GM19455 (cell line): Measurements from ENCODE around the gene PIK3CB.
"Not testable (repeated sequence)": the region's sequence is repeated elsewhere in the genome, so short reads cannot be mapped to it uniquely, and the experiment has no call there.

Experiments
- ATAC-seq: cut with Tn5 transposase; IDR thresholded peaks from one replicate; pipeline ENCODE4 v1.9.1; 2021; ENCODE audit not compliant: unreplicated experiment

Gene PIK3CB

DNA sequence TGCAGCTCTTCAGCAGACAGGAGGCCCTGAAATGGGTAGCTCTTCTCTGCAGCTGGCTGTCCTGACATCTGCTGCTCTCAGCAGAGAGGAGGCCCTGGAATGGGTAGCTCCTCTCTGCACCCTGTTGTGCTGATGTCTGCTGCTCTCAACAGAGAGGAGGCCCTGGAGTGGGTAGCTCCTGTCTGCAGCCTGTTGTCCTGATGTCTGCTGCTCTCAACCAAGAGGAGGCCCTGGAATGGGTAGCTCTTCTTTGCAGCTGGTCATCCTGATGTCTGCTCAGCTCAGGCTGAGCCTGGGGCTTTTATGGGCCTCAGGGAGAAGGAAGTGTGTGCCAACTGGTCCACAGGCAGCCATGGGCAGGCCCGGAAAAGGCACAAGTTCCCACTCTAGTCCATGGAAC is 66.6 kb downstream of the PIK3CB start:
- no peak for ATAC-seq

GRCh38 chr3:138767498-138768104 is 67.1 kb downstream of the PIK3CB start:
- no peak for ATAC-seq

GRCh38 chr3:138761002-138761401 is 73.7 kb downstream of the PIK3CB start:
- no peak for ATAC-seq

- no peak for ATAC-seq
Observed at GRCh38 chr3:138748190-138748589, 86.5 kb downstream of the PIK3CB start.

DNA sequence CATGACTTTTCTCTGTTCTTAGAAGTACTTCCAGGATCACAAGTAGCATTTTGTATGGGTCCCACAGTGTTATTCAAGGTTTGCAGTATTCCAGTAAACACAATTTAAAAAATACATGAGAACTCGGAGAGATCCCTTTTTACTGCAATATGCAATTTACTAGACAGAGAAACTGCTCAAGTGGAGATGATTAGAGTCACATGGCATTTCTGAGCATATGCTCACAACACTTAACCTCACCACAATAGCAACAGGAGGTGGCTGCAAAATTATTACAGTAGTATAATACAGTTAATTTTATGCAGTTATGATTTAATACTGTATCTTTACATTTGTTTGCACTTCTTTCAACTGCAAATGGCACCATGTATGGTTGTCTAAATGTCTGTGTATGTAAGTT is 87.5 kb downstream of the PIK3CB start:
- no peak for ATAC-seq

GRCh38 chr3:138740072-138740471 is 94.7 kb downstream of the PIK3CB start:
- ATAC-seq = no peak

GRCh38 chr3:138732456-138732855 is 102.3 kb downstream of the PIK3CB start:
- no peak for ATAC-seq

DNA sequence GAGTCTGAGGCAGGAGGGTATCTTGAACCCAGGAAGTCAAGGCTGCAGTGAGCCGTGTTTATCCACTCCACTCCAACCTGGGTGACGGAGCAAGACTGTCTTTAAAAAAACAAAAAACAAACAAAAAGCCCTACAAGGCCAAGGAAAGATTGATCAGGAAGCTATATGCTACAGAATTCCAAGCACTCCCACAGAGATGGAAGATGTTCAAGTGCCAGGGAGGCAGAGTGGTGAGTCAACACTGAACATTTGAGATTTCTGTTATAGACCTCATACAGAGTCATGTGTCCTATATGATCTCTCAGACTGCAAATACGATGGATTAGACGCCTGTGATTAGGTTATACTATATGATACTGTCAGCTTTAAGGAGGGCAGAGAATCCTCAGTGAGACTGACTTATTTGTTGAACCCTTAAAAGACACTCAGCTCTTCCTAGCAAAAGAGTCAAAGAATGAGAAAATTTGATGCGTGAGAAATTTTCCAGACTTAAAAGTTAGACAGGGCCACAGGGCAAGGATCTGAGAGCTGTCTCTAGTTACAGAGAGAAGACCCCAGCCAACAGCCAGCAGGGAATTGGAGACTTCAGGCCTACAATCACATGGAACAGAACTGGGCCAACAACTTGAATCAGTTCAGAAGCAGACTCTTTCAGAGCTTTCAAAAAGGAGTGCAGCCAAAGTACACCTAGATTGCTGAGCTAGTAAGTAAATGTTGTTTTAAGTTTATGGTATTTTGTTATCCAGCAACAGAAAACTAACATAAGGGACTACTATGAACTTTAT is 107.6 kb downstream of the PIK3CB start:
- ATAC-seq = no peak

DNA sequence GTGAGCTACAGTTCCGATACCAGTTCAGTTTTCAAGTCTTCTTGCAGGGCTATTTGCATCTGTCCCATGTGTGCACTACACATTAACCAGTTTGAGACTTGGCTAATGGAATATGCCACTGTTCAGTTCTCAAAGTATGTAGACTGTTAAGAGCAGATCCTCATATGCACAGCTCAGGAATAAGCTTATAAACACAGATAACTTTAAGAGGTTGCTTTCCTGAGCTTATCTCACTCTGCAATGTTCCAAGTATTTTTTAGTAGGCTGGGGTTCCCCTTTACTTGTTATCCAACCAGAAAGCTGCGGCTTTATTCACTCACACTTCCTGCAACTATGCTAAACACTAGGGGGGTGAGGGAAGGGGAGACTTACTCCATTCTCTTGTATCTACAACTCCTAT is 108.7 kb downstream of the PIK3CB start:
- ATAC-seq = not testable (repeated sequence)

DNA sequence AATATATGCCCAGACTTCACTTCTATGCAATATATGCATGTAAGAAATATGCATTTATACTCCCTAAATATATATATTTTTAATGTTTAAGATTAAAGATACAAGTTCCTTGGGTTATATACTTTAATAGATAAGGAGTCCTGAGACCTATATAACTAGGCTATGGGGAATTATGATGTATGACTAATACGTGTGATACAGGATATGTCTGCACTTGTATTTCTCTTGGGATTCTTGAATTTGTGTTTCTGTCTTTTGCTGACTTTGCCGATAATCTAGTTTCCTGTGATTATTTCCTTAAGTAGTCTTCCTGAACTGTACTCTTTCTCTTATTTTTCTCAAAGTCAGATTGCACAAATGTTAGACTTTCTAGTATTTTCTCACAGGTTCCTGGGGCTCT is 109.6 kb downstream of the PIK3CB start:
- ATAC-seq = no peak

GRCh38 chr3:138724443-138724842 is 110.3 kb downstream of the PIK3CB start:
- no peak for ATAC-seq

- ATAC-seq = no peak
Observed at GRCh38 chr3:138718849-138719248, 115.9 kb downstream of the PIK3CB start.

GRCh38 chr3:138717348-138717747 is 117.4 kb downstream of the PIK3CB start:
- peak; percentile 70 for ATAC-seq

- ATAC-seq = no peak
Observed at GRCh38 chr3:138712086-138712485, 122.6 kb downstream of the PIK3CB start.

DNA sequence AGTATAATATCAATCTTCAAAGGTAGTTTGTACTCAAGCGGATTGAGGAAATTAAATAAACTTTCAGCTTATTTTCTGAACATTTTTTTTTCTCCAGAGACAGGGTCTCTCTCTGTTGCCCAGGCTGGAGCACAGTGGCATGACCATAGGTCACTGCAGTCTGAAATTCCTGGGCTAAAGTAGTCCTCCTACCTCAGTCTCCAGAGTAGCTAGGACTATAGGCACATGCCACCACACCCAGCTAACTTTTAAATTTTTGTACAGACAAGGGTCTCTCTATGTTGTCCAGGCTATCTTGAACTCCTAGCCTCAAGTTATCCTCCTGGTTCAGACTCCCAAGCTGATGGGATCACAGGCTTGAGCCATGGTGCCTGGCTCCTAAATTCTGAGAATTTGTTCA is 129.1 kb downstream of the PIK3CB start:
- no peak for ATAC-seq

DNA sequence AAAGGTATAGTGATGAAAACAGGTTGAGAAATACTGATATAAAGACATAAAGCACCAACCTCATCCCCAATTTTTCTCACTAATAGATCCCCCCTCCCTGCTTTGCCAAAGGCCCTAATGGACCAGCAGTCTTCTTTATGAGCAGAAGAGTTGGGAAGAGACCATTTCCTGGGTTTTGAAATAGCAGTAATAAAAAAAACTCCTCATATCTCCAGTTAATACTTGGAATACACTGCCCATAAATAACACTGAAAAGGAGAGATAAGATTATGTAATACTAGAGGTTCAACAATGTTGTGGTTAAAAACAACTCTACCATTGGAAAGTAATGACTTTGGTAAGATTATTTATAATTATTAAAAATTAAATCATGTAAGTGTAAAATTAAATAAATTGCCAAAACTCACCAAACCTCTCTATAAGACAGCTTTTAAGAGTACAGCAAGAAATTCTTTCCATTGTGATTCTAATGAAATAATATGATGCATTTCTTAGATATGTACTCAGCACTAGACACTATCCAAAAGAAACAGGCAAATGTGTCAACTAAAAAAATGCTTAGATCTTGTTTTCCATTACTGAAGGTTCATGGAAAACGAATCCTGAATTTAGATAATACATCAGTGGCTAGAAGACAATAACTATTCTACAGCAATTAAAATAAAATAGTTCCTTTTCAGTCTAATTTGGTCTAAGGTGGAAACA is 137.9 kb downstream of the PIK3CB start:
- no peak for ATAC-seq

GRCh38 chr3:138694287-138695007 is 140.3 kb downstream of the PIK3CB start:
- no peak for ATAC-seq

- no peak for ATAC-seq
Observed at GRCh38 chr3:138692152-138692551, 142.6 kb downstream of the PIK3CB start.

DNA sequence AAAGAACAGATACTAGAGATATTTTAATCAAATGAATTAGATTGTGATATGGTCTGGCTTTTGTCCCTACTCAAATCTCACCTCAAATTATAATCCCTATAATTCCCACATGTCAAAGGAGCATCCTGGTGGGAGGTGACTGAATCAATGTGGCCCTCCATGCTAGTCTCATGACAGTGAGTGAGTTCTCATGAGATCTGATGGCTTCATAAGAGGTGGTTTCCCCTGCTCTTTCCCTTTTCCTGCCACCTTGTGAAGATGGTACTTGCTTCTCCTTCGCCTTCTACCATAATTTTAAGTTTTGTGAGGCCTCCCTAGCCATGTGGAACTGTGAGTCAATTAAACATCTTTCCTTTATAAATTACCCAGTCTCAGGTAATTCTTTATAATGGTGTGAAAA is 143.4 kb downstream of the PIK3CB start:
- no peak for ATAC-seq

- no peak for ATAC-seq
Observed at GRCh38 chr3:138690036-138690435, 144.7 kb downstream of the PIK3CB start.

- no peak for ATAC-seq
Observed at GRCh38 chr3:138688871-138689299, 145.8 kb downstream of the PIK3CB start.
